SK-MEL-5 (cell line): ENCODE results near the gene CDK5RAP2. TPM values are rescaled to one million over a fixed set of nuclear protein-coding genes. Genes with fewer than 3 reads are reported as not detected.
A peak's percentile ranks its signal among the peaks of the same experiment; 100 is the strongest.
"Not testable (repeated sequence)": the region's sequence is repeated elsewhere in the genome, so short reads cannot be mapped to it uniquely, and the experiment has no call there.

Source experiments
- DNase-seq: peaks from one replicate; pipeline ENCODE4 v3.0.0-alpha.2; 2016; ENCODE audit warnings: low read depth, low spot score
- in situ Hi-C: cut with HindIII; loops from 2 replicates; pipeline ENCODE4 v1.10.0; 2016; ENCODE audit warnings: low sequenced_read_pairs, high pct_unique_total_duplicates, low pct_unique_long_range_greater_than_20kb
- total RNA-seq: library from RNA; depleted of rRNA; stranded (reverse); fragments of >200 nt; shearing (Covaris generic); gene quantifications from 2 replicates; pipeline ENCODE4 v1.2.3, GENCODE V29; 2014

CDK5RAP2 gene
- total RNA-seq, 1 experiment from 2014 or later: 114 TPM

DNA sequence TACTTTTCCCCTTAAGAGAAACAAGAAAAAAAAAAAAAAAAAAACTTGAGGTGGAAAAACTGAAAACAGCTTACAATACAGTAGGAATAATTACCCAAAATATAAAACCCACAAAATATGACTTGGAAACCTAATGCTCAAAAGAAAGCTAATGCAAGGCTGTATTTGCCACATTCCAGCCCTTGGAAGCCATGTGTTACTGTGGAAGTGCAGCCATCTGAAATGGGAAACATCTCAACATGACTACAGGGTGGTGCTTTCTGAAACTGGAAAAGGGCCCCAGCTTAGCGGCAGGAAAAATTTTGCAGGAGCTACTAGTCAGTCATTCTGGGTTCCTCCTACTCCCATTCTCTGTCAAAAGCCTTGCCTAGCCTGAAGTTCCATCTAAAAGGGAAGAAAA, 20.4 kb downstream of the CDK5RAP2 start:
- in situ Hi-C loops: no loop called here
- DNase-seq: no peak

DNA sequence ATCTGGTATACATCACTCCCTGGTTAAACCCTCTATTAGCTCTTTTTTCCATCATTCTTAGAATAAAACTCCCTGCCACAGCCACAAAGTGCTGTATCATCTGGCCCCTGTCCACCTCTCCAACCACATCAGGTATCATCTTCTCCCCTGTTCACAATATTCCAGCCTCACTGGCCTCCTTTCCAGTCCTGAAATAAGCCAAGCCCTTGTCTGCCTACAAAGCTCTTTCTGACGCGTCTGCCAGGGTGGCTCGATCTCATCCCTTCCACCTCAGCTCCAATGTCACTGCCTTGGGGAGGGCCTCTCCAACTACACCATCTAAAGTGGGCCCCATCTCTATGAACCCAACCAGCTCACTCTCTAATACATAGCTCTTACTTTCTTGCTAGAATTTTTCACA, 21.5 kb downstream of the CDK5RAP2 start:
- DNase-seq: no peak
- in situ Hi-C loops: no loop called here

- in situ Hi-C loops: no loop called here
- no peak for DNase-seq
Measured at GRCh38 chr9:120557205-120557604, 22.8 kb downstream of the CDK5RAP2 start.

- in situ Hi-C loops: no loop called here
- peak; percentile 53 for DNase-seq
Measured at GRCh38 chr9:120556775-120557174, 23.2 kb downstream of the CDK5RAP2 start.

DNA sequence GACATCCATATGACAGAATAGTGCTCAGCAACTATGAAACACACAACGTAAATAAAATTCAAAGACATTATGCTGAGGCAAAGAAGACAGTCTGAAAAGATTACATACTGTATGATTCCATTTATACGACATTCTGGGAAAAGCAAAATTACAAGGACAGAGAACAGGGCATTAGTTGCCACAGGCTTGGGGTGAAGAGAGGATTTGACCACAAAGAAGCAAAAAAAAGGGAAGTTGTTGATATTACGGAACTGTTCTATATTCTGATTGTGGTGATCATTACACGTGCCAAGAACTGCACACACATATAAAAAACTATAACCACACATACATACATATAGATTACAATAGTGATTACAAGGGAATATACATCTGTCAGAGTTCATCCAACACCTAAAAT, 24.1 kb downstream of the CDK5RAP2 start:
- in situ Hi-C loops: no loop called here

DNA sequence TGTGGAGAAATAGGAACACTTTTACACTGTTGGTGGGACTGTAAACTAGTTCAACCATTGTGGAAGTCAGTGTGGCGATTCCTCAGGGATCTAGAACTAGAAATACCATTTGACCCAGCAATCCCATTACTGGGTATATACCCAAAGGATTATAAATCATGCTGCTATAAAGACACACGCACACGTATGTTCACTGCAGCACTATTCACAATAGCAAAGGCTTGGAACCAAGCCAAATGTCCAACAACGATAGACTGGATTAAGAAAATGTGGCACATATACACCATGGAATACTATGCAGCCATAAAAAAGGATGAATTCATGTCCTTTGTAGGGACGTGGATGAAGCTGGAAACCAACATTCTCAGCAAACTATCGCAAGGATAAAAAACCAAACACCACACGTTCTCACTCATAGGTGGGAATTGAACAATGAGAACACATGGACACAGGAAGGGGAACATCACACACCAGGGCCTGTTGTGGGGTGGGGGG, 27.7 kb downstream of the CDK5RAP2 start:
- DNase-seq, in situ Hi-C loops: not testable (repeated sequence)

More for the DNA sequence above, 24.1 kb downstream of the CDK5RAP2 start:
- no peak for DNase-seq

GRCh38 chr9:120545701-120546550, 34.0 kb downstream of the CDK5RAP2 start:
- in situ Hi-C loops: no loop called here
- DNase-seq: peak; percentile 38

GRCh38 chr9:120544441-120544840, 35.5 kb downstream of the CDK5RAP2 start:
- in situ Hi-C loops: no loop called here

DNA sequence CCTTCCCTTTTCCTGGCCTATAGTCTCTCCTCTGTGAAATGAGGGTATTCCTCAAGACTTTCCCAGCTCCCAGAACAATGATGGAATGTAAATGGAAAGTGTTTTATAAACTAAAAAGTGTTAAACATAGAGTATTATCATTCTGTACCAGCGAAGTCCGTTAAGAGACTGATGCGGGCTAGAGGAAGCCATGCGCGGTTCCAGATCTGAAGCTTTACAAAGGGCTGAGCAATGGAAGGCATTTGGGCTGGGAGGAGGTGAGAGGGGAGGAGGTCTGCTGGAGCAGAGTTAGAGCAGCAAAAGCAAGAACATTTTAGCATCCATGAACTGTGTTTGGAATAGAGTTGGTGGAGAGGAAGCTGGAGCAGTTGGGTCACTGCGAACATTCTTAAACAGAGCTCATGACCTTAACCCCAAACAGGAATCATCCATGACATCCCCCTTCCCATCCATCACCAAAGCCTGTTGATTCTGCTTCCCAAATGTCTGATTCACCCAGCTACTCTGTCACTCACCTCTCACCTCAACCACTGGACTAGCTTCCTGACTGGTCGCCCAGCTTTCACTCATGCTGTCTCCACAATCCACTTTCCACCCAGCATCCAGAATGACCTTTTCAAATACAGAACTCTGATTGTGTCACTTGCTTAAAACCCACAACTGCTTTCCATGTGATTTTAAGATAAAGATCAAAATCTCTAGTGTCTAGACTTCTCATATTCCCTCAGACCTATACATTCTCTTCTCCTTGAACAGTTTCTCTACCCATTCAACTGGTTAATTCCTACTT, 37.1 kb downstream of the CDK5RAP2 start:
- in situ Hi-C loops: no loop called here
- DNase-seq: peak; percentile 90

More at GRCh38 chr9:120544441-120544840, 35.5 kb downstream of the CDK5RAP2 start:
- no peak for DNase-seq

- in situ Hi-C loops: no loop called here
- no peak for DNase-seq
Measured at GRCh38 chr9:120541921-120542320, 38.0 kb downstream of the CDK5RAP2 start.

GRCh38 chr9:120539951-120540350, 40.0 kb downstream of the CDK5RAP2 start:
- in situ Hi-C loops: no loop called here
- peak; percentile 75 for DNase-seq

DNA sequence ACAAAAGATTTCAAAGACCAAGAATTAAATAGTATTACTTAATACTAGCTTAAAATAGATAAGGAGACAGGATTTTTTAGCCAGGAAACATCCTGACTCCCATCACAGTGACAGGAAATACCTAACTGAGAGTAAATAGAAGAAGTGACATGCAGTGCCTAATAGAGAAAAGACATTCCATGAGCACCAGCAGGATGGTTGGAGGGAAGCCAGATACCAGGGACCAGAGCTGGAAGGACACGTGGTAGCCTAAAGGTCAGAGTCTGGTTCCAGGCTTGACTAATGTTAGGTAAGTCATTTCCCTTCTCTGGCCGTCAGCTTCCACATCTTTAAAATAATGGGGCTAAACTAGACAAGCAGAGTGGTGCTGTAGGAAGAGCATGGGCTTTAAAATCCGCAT, 41.6 kb downstream of the CDK5RAP2 start:
- DNase-seq: peak; percentile 51
- in situ Hi-C loops: no loop called here

- in situ Hi-C loops: no loop called here
- no peak for DNase-seq
Measured at GRCh38 chr9:120536949-120537640, 42.9 kb downstream of the CDK5RAP2 start.

DNA sequence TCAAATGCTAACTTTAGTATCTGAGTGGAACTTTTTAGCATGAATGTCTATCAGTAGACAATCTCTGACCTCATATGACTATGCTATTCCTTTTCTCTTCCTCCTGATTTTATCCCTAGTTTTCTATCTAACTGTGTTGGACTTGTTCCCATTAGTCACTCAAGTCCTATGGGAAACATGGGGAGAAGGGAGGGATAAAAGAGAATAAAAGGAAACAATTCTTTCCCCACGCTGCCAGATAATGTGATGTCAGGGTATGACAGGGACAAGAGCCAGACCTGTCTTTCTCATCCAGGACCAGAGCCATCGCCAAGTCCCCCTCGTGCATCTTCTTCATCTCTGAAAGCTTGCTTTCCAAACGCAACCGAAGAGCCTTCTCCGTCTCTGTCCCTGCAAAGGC, 43.9 kb downstream of the CDK5RAP2 start:
- no peak for DNase-seq
- in situ Hi-C loops: no loop called here

GRCh38 chr9:120534266-120534665, 45.7 kb downstream of the CDK5RAP2 start:
- in situ Hi-C loops: no loop called here
- no peak for DNase-seq

DNA sequence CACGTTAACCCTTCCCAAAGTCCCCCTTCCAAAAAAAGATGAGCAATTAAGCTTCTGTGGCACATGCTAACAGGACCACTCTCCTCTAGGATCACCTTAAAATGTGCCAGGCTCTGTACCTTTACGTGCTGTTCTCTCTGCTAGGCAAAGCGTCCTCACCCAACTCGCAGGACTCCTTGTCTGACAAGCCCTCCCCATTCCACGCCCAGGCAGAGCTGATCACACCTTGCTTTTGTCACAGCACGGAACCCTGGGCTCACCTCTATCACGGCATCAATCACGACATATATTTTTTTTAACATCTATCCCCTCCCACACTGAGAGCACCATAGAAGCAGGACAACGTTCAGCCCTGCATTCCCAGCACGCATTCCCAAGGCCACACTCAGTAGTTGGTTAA, 47.1 kb downstream of the CDK5RAP2 start:
- DNase-seq: no peak
- in situ Hi-C loops: no loop called here

- in situ Hi-C loops: no loop called here
- DNase-seq: peak; percentile 11
Measured at GRCh38 chr9:120532475-120532874, 47.5 kb downstream of the CDK5RAP2 start.
